ENCODE data around the gene RGR. TPM values are rescaled to one million over a fixed set of nuclear protein-coding genes. Genes with fewer than 3 reads are reported as not detected.

Gene RGR
- total RNA-seq, 1 donor from 2014 or later: 1.9 TPM

GRCh38 chr10:84308481-84309304, 63.8 kb downstream of the RGR start:
- Histone ChIP-seq H4K20me1 (ENCODE audit: low read depth) (no peaks in the 10 kb centered on the region), H3K4me1 (no peaks in the 10 kb centered on the region), H3K27ac (no peak overlapping the region), H3K27me3 (no peaks in the 10 kb centered on the region), H3K36me3 (no peaks in the 10 kb centered on the region), H3F3A (ENCODE audit: low read depth) (no peaks in the 10 kb centered on the region), H3K4me3 (no peak overlapping the region), H3K9me3 (ENCODE audit: low read depth) (no peaks in the 10 kb centered on the region), H3K79me2 (ENCODE audit: low read depth) (no peaks in the 10 kb centered on the region), H2AFZ (replicated peaks) (no peak overlapping the region), H3K4me2 (no peak overlapping the region), H3K9ac (no peak overlapping the region)
- H3K9me3 Mint-ChIP-seq: no peaks in the 10 kb centered on the region
- no peak for DNase-seq (ENCODE audit: low spot score)
- H3K27ac Mint-ChIP-seq: no peak overlapping the region
- no peak overlapping the region for H3K4me3 Mint-ChIP-seq
- H3K4me1 Mint-ChIP-seq: no peaks in the 10 kb centered on the region
- H3K36me3 Mint-ChIP-seq: no peaks in the 10 kb centered on the region
- no peaks in the 10 kb centered on the region for H3K27me3 Mint-ChIP-seq (ENCODE audit: insufficient read depth, low read depth)
- TF ChIP-seq CTCF (IDR thresholded peaks at IDR 0.05) (no peak), EZH2 (IDR thresholded peaks at IDR 0.05) (no peak), EZH2phosphoT487 (IDR thresholded peaks at IDR 0.05) (no peak)

Other genes starting within 250 kb of the RGR start
- 127 and 181 TPM in 2 replicates for gene GHITM, start 105.5 kb upstream of the RGR start, total RNA-seq (ENCODE audit: low replicate concordance)
- gene GPR15LG, start 71.3 kb upstream of the RGR start, total RNA-seq (ENCODE audit: low replicate concordance): not detected in 2 replicates
- 1.4 and 2.7 TPM in 2 replicates for gene CDHR1, start 50.5 kb upstream of the RGR start, total RNA-seq (ENCODE audit: low replicate concordance)
- not detected in 2 replicates for gene LRIT2, start 19.5 kb upstream of the RGR start, total RNA-seq (ENCODE audit: low replicate concordance)
- gene LRIT1, start 3.5 kb upstream of the RGR start, total RNA-seq (ENCODE audit: low replicate concordance): not detected in 2 replicates
- gene CCSER2, start 83.5 kb downstream of the RGR start, total RNA-seq (ENCODE audit: low replicate concordance): 24.0 and 39.3 TPM in 2 replicates